IPS-18c (cell line): ENCODE measurements around the gene PIGL.
A peak's percentile ranks its signal among the peaks of the same experiment; 100 is the strongest.
"Not testable (repeated sequence)": the region's sequence is repeated elsewhere in the genome, so short reads cannot be mapped to it uniquely, and the experiment has no call there.

Source experiments
- H3K4me3 ChIP-seq: 2 replicates; pipeline ENCODE4 v1.7.0; 2013; ENCODE audit warnings: low read depth, mild to moderate bottlenecking, low read length, moderate library complexity; ENCODE audit not compliant: insufficient read depth
- H3K9me3 ChIP-seq: one replicate; pipeline ENCODE4 v1.6.1; 2013; ENCODE audit warnings: mild to moderate bottlenecking, low read length, moderate library complexity; ENCODE audit not compliant: control insufficient read depth, insufficient read depth

The PIGL gene

DNA sequence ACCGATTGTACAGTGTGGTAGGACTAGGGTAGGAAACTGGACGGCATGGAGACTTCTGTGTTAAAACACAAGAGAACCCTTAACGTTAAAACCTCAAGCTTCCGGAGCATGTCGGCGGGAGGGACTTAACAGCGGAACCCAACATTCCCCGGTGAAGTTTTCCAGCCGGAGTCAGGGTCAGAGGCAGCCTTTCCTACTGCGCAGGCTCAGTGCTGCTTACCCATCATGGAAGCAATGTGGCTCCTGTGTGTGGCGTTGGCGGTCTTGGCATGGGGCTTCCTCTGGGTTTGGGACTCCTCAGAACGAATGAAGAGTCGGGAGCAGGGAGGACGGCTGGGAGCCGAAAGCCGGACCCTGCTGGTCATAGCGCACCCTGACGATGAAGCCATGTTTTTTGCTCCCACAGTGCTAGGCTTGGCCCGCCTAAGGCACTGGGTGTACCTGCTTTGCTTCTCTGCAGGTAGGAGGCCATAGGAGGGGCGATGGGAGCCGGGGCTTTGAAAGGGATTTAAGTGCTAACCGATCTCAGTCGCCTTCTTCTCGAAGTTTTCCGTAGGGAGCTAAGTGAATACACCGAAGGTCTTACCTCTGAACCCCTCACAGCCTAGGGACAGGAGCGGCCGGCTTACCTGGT is at the start of gene PIGL:
TSS of gene PIGL (plus strand) at position 209 of the 634 bp plus-strand sequence. CDS start at position 226, 17 bp downstream.
- H3K4me3 ChIP-seq = peak within 1 kb of the TSS; percentile 95
- no peaks in the 10 kb centered on the region for H3K9me3 ChIP-seq

DNA sequence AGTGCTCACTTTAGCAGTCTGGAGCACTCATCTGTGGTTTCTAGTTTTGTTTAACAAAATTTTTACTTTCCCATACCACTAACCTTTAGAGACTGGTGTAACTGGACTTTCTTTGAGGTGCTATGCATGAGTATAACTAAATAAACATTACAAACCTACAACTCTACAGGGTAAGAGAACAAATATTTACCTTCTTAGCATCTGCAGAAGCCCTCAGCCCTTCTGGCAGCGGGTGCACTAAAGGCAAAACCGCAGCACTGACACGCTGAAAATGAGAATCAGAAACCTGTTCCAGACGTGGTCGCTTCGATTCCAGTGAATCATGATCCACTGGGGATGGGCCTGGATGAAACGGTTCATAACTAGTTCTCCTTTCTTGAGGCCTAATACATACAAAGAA is 45.4 kb upstream of the PIGL start:
- Histone ChIP-seq H3K4me3 (no peak overlapping the region), H3K9me3 (no peaks in the 10 kb centered on the region)

DNA sequence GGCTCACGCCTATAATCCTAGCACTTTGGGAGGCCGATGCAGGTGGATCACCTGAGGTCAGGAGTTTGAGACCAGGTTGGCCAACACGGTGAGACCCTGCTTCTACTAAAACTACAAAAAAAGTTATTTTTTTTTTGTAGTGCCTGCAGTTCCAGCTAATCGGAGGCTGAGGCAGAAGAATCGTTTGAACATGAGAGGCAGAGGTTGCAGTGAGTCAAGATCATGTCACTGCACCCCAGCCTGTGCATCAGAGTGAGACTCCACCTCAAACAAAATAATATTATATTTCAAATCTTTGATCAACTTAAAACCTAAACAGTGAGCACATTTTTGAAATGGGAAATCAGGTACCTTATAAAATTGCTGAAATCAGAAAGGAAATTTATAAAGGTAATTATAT is 38.2 kb upstream of the PIGL start:
- H3K9me3 ChIP-seq = peaks cover 3% of the 10 kb centered on the region
- H3K4me3 ChIP-seq = no peak overlapping the region

DNA sequence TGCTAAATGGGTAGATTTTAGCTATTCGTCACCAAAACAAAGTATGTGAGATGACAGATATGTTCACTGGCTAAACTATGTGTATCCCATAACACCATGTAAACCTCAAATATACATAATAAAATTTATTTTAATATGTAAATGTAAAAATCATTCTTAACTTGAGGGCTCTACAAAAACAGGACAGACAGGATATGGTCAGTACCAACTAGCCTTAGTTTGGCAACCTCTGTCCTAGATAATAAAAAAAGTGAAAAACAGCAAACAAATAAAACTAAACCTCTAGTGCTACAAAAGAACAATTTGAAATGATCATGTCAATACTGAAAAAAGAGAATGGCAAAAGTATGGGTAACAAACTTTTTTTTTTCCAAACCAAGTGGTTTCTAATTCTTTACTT is 35.4 kb upstream of the PIGL start:
- no peak overlapping the region for H3K4me3 ChIP-seq
- H3K9me3 ChIP-seq = peaks cover 3% of the 10 kb centered on the region

DNA sequence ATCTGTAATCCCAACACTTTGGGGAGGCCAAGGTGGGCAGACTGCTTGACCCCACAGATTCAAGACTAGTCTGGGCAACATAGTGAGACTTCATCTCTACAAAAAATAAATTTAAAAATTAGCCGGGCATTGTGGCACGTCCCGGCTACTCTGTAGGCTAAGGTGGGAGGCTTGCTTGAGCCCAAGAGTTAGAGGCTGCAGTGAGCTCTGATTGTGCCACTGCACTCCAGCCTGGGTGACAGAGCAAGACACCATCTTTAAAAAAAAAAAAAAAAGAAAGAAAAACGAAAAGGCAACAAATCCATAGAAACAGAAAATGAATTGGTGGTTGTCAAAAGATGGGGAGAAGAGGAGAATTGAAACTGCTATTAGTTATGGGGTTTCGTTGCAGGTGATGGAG is 29.4 kb upstream of the PIGL start:
- Histone ChIP-seq H3K9me3 (no peaks in the 10 kb centered on the region), H3K4me3 (no peak overlapping the region)

DNA sequence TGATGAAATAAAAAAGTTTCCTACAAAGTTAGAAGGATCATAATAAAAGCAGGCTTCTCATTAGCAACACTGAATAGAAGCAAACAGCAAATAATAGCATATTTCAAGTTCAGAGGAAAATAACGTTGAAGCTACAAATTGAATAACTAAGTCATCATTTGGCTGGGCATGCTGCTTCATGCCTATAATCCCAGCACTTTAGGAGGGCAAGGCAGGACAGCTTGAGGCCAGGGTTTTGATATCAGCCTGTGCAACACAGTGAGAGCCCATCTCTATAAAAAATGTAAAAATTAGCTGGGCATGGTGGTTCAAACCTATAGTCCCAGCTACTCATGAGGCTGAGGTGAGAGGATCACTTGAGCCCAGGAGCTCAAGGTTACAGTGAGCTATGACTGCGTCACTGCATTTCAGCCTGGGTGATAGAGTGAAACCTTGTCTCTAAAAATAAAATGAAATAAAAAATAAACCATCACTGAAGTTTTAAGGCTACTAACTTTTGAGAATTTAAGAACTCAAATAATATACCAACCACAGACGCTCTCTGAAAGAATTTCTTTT is 27.1 kb upstream of the PIGL start:
- no peaks in the 10 kb centered on the region for H3K9me3 ChIP-seq
- H3K4me3 ChIP-seq = no peak overlapping the region

DNA sequence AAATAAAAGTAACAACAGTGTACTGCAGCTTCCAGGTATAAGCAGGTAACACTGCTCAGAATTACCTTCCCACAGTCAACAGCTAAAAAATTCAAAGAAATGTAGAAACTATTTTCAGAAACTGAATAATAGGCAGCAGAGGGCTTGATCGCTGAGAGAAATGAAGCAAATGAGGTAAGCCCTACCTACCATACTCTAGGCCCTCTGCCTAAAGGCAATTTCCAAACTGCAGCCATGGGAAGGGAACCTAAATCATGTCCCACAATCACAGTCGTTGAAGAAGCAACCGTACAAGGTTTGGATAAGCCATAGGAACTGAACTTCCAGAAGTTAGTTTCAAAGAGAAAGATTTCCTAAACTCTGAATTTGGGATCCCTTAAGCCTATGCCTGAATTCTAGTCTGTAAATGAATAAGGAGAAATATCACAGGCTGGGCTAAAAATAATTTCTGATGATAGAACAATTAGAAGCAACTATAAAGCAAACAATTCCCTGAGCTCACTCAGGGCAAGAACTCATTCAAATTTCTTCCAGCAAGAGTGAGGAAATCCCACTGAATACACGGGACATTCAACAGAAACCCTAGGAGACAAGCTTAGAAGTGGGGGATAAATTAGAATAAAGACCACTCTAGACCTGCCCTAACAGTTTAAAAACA is 26.2 kb upstream of the PIGL start:
- H3K9me3 ChIP-seq = no peaks in the 10 kb centered on the region
- H3K4me3 ChIP-seq = no peak overlapping the region

DNA sequence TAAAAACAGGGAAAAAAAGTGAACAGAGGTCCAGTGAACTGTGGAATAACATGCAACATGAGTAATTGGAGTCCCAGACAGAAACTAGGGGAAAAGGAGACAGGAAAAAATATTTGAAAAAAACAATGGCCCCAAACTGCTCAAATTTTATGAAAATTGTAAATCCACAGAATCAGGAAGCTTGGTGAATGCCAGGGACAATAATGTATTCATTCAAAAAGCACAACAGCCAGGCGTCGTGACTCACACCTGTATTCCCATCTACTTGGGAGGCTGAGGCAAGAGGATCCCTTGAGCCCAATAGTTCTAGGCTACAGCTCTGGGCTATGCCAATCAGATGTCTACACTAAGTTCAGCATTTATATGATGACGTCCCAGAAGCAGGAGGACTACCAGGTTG is 25.4 kb upstream of the PIGL start:
- Histone ChIP-seq H3K4me3 (no peak overlapping the region), H3K9me3 (no peaks in the 10 kb centered on the region)

DNA sequence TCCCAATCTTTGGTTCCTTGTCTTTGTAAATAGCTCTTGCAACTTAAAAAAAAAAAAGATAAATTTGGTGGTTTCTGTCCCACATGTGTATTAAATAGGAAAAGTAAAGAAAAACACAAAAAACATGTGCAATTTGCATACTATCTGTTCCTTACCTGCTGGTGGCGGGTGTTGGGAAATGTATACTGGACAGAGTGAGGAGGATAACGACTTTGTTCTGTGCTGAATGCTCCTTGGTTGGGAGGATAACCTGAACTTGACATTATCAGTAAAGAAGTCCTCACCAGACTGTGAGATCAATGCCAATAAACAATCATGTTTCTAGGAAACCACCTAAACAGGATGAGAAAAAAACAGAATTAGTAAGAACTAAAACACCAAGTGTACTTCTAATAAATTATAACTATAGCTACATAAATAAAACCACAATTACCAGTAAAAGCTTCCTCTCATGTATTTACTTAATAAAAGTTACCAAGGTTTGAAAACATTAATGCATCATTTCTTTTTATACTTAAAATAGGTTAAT is 22.6 kb upstream of the PIGL start:
- not testable (repeated sequence) for H3K9me3 ChIP-seq, H3K4me3 ChIP-seq

DNA sequence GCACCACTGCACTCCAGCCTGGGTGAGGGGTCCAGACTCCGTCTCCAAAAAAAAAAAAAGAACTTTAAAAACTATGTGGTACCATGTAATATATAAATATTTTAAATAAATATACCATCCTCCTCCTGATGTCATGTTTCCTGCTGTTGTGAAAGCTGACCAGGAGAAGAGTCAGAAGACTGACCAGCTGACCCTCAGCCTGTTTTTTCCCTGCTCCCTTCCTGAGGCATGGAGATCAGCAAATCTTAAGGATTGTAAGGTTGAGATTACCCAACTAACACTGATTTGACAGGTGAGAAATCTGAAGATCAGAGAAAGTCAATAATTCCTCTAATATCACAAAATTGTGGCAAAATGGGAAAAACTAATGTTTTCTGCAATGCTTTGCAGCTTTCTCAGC is 19.7 kb upstream of the PIGL start:
- Histone ChIP-seq H3K4me3 (no peak overlapping the region), H3K9me3 (no peaks in the 10 kb centered on the region)

DNA sequence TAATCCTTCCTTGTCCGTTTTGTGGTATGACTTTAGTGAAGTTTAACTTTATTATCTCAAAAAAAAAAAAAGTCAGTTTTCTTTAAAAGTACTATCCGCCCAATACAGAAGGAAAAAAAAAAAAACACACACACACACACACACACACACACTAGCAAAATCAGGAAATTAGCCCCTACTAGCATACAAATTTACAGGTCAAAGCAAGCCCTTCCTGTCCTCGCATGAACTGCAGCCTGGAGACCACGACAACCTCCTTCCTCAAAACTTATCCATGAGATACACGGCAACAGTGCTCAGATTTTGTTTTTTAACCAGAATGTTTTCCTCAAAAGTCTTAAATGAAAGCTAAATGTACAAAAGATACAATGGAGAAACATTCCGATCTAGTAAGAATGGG is 17.9 kb upstream of the PIGL start:
- Histone ChIP-seq H3K9me3 (no peaks in the 10 kb centered on the region), H3K4me3 (no peak overlapping the region)

DNA sequence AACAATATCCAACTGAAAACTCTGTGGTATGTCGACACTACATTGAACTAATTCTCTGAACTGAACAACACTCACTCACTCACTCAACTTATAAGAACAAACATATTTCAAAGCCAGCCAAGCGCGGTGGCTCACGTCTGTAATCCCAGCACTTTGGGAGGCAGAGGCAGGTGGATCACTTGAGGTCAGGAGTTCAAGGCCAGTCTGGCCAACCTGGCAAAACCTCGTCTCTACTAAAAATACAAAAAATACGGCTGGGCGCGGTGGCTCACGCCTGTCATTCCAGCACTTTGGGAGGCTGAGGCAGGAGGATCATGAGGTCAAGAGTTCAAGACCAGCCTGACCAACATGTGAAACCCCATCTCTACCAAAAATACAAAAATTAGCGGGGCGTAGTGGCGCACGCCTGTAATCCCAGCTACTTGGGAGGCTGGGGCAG is 15.3 kb upstream of the PIGL start:
- H3K4me3 ChIP-seq, H3K9me3 ChIP-seq: not testable (repeated sequence)

DNA sequence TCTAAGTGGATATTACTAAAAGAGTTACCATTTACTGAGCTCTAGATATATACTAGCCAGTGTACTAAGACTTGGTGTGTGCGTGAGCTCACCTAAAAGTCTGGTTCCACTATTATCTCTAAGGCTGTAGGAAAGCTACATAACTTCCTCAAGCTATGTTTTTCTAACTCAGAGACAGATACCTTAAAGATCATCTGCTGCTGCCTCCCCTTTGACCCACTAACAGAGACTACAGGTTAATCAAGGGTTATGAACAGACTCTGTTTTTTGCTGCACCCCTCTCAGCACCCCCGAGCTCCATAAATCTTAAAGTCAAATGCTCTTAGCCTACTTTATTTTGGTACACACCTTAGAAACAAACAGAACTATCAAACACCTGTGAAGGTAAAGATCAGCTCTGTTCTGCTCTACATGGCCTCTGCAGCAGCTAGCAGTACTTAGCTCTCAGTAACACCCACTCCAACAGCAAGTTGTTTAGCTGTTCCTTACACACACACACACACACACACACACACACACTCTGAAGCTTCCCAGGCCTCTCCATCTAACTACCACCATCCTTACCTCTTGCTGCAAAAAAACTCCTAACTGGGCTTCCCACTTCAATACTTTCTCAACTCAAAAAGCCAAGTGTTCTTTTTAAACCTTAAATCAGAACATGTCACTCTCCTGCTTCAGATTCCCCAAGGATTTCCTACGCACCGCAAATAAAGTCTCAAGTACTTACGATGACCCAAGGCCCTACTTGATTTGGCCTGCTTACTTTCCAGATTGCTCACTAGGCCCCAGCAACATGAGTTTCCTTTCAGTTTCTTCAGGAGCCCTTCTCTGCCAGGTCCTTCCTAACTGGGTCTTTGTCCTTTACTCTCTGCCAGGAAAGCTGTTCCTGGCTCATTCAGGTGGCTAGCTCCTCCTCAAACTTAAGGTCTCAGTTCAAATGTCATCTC is 14.2 kb upstream of the PIGL start:
- not testable (repeated sequence) for H3K9me3 ChIP-seq, H3K4me3 ChIP-seq

DNA sequence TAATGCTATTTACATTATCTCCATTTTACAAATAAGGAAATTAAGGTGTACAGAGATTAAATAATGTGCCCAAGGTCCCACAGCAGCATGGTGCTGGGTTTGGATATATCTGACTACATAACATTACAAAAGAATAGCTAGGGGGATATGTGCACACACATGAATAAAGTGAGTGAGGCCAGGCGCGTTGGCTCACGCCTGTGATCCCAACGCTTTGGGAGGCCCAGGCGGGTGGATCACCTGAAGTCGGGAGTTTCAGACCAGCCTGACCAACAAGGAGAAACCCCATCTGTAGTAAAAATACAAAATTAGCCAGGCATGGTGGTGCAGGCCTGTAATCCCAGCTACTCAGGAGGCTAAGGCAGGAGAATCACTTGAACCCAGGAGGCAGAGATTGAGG is 12.2 kb upstream of the PIGL start:
- not testable (repeated sequence) for H3K9me3 ChIP-seq, H3K4me3 ChIP-seq

DNA sequence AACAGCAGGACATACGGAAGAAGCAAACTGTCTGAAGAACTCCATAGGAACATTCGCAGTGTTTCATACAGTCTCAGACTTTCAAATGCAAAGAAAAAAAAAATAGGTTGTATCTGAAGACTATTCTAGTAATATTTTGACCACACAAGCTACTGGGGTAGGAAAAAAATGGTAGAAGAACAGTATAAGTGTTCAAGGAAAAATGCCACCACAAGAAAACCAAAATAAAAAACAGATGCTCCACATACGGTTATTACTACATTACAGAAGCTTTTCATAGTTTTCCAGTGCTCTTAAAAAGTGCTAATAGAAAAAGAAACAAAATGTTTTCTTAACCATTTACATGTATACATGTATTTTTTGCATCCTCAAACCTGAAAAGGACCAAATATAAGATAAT is 5.4 kb upstream of the PIGL start:
- no peak overlapping the region for H3K4me3 ChIP-seq

DNA sequence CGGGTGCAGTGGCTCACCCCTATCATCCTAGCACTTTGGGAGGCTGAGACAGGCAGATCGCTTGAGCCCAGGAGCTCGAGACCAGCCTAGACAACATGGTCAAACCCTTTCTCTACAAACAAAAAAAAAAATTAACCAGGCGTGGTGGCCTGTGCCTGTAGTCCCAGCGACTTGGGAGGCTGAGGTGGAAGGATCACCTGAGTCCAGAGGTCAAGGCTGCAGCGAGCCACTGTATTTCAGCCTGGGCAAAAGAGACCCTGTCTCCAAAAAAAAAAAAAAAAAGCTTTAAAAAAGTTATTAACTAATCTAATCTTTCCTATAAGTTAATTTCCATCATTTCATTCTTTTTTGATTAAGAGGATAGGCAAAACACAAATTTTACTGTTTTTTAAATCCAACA is 4.2 kb upstream of the PIGL start:
- H3K9me3 ChIP-seq = no peaks in the 10 kb centered on the region
- no peak overlapping the region for H3K4me3 ChIP-seq

More for the DNA sequence above, 5.4 kb upstream of the PIGL start:
- no peaks in the 10 kb centered on the region for H3K9me3 ChIP-seq

DNA sequence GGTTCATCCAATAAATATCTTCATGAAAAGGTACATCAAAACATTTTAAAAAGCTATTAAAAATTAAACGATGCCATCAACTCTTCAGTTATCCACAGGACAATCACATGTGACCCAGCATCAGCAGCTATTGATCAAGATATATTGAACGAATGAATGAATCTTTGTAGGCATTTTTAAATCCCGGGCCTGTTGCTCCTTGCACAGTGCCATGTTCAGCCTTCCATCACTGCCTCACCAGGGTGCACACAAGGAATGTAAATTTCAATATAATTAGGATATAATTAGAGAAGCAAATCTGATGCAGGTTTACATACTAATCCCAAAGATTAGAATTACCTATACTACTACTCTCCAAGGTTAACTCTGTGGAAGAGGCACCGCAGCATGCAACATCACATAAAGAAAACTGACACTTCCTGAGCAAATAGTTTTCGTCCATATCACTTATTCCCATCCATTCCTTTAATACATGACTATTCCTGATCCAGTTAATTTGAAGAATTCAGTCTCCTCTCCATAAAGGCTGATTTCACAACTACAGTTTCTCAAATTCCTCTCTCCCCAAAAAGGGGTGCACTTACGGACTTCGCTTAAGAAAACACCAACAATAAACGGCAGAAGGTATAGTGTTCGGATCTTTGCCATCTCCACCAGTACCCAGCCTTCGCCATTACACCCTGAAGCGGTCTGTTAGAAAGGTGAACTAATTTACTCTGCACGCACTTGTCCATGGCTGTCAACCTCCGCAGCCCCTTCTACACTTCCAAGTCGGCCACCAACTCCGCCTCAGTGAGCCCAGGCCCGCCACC is 2.6 kb upstream of the PIGL start:
- Histone ChIP-seq H3K9me3 (no peaks in the 10 kb centered on the region), H3K4me3 (peak overlapping the region; percentile 91)
